ENCODE results near the gene SLC66A3.

The SLC66A3 gene

GRCh38 chr2:11156396-11157075 lies 1.3 kb downstream of the SLC66A3 start:
- TF ChIP-seq FOXP2 (optimal IDR thresholded peaks at IDR 0.05; ENCODE audit: control extremely low read depth, extremely low read length, insufficient read depth), result no peak
- TF ChIP-seq EZH2 (IDR thresholded peaks at IDR 0.05), result no peak
- TF ChIP-seq POLR2AphosphoS5 (IDR thresholded peaks at IDR 0.05; ENCODE audit: borderline replicate concordance, low read depth, low read length), result no peak
- no peak for DNase-seq (ENCODE audit: low read depth, low spot score)
- Histone ChIP-seq H3K27ac (no peak overlapping the region), H3K9ac (ENCODE audit: insufficient read length) (no peak overlapping the region), H3K4me3 (peak overlapping the region; percentile 92), H3K36me3 (ENCODE audit: insufficient read depth, low read length) (no peaks in the 10 kb centered on the region), H3K9me3 (ENCODE audit: low read depth, low read length) (no peaks in the 10 kb centered on the region)

GRCh38 chr2:11157296-11157695 lies 2.0 kb downstream of the SLC66A3 start:
- DNase-seq (ENCODE audit: low read depth, low spot score), result no peak
- no peak overlapping the region for H3K9ac ChIP-seq (ENCODE audit: insufficient read length)
- no peak overlapping the region for H3K4me3 ChIP-seq
- TF ChIP-seq EZH2 (IDR thresholded peaks at IDR 0.05) (no peak), FOXP2 (optimal IDR thresholded peaks at IDR 0.05; ENCODE audit: control extremely low read depth, extremely low read length, insufficient read depth) (no peak), POLR2AphosphoS5 (IDR thresholded peaks at IDR 0.05; ENCODE audit: borderline replicate concordance, low read depth, low read length) (no peak)
- H3K9me3 ChIP-seq (ENCODE audit: low read depth, low read length), result no peaks in the 10 kb centered on the region
- H3K36me3 ChIP-seq (ENCODE audit: insufficient read depth, low read length), result no peaks in the 10 kb centered on the region
- no peak overlapping the region for H3K27ac ChIP-seq

GRCh38 chr2:11157731-11158130 lies 2.5 kb downstream of the SLC66A3 start:
- Histone ChIP-seq H3K27ac (no peak overlapping the region), H3K36me3 (ENCODE audit: insufficient read depth, low read length) (no peaks in the 10 kb centered on the region), H3K9me3 (ENCODE audit: low read depth, low read length) (no peaks in the 10 kb centered on the region), H3K9ac (ENCODE audit: insufficient read length) (no peak overlapping the region), H3K4me3 (no peak overlapping the region)
- DNase-seq (ENCODE audit: low read depth, low spot score), result no peak
- TF ChIP-seq POLR2AphosphoS5 (IDR thresholded peaks at IDR 0.05; ENCODE audit: borderline replicate concordance, low read depth, low read length) (no peak), FOXP2 (optimal IDR thresholded peaks at IDR 0.05; ENCODE audit: control extremely low read depth, extremely low read length, insufficient read depth) (no peak), EZH2 (IDR thresholded peaks at IDR 0.05) (no peak)

GRCh38 chr2:11158916-11159573 lies 3.8 kb downstream of the SLC66A3 start:
- DNase-seq (ENCODE audit: low read depth, low spot score), result no peak
- H3K4me3 ChIP-seq, result no peak overlapping the region
- peak overlapping the region; percentile 11 for H3K9ac ChIP-seq (ENCODE audit: insufficient read length)
- H3K27ac ChIP-seq, result no peak overlapping the region
- H3K9me3 ChIP-seq (ENCODE audit: low read depth, low read length), result no peaks in the 10 kb centered on the region
- no peaks in the 10 kb centered on the region for H3K36me3 ChIP-seq (ENCODE audit: insufficient read depth, low read length)
- TF ChIP-seq FOXP2 (optimal IDR thresholded peaks at IDR 0.05; ENCODE audit: control extremely low read depth, extremely low read length, insufficient read depth), result no peak
- no peak for TF ChIP-seq EZH2 (IDR thresholded peaks at IDR 0.05)
- TF ChIP-seq POLR2AphosphoS5 (IDR thresholded peaks at IDR 0.05; ENCODE audit: borderline replicate concordance, low read depth, low read length), result no peak

GRCh38 chr2:11159574-11160170 lies 4.4 kb downstream of the SLC66A3 start:
- Histone ChIP-seq H3K4me3 (no peak overlapping the region), H3K9ac (ENCODE audit: insufficient read length) (peak overlapping the region; percentile 11), H3K36me3 (ENCODE audit: insufficient read depth, low read length) (no peaks in the 10 kb centered on the region), H3K9me3 (ENCODE audit: low read depth, low read length) (no peaks in the 10 kb centered on the region), H3K27ac (no peak overlapping the region)
- TF ChIP-seq FOXP2 (optimal IDR thresholded peaks at IDR 0.05; ENCODE audit: control extremely low read depth, extremely low read length, insufficient read depth), result no peak
- no peak for TF ChIP-seq POLR2AphosphoS5 (IDR thresholded peaks at IDR 0.05; ENCODE audit: borderline replicate concordance, low read depth, low read length)
- TF ChIP-seq EZH2 (IDR thresholded peaks at IDR 0.05), result no peak
- no peak for DNase-seq (ENCODE audit: low read depth, low spot score)

- Histone ChIP-seq H3K27ac (no peak overlapping the region), H3K4me3 (no peak overlapping the region), H3K36me3 (ENCODE audit: insufficient read depth, low read length) (no peaks in the 10 kb centered on the region), H3K9me3 (ENCODE audit: low read depth, low read length) (no peaks in the 10 kb centered on the region), H3K9ac (ENCODE audit: insufficient read length) (no peak overlapping the region)
- TF ChIP-seq POLR2AphosphoS5 (IDR thresholded peaks at IDR 0.05; ENCODE audit: borderline replicate concordance, low read depth, low read length) (no peak), FOXP2 (optimal IDR thresholded peaks at IDR 0.05; ENCODE audit: control extremely low read depth, extremely low read length, insufficient read depth) (no peak), EZH2 (IDR thresholded peaks at IDR 0.05) (no peak)
- DNase-seq (ENCODE audit: low read depth, low spot score), result no peak
These were observed 5.0 kb downstream of the SLC66A3 start for GRCh38 chr2:11160256-11160655.

GRCh38 chr2:11160731-11161455 lies 5.6 kb downstream of the SLC66A3 start:
- H3K9me3 ChIP-seq (ENCODE audit: low read depth, low read length), result no peaks in the 10 kb centered on the region
- no peaks in the 10 kb centered on the region for H3K36me3 ChIP-seq (ENCODE audit: insufficient read depth, low read length)
- no peak overlapping the region for H3K4me3 ChIP-seq
- no peak for DNase-seq (ENCODE audit: low read depth, low spot score)
- H3K27ac ChIP-seq, result no peak overlapping the region
- no peak for TF ChIP-seq FOXP2 (optimal IDR thresholded peaks at IDR 0.05; ENCODE audit: control extremely low read depth, extremely low read length, insufficient read depth)
- TF ChIP-seq POLR2AphosphoS5 (IDR thresholded peaks at IDR 0.05; ENCODE audit: borderline replicate concordance, low read depth, low read length), result no peak
- TF ChIP-seq EZH2 (IDR thresholded peaks at IDR 0.05), result no peak
- H3K9ac ChIP-seq (ENCODE audit: insufficient read length), result no peak overlapping the region

- no peak overlapping the region for H3K4me3 ChIP-seq
- H3K36me3 ChIP-seq (ENCODE audit: insufficient read depth, low read length), result no peaks in the 10 kb centered on the region
- H3K9me3 ChIP-seq (ENCODE audit: low read depth, low read length), result no peaks in the 10 kb centered on the region
- DNase-seq (ENCODE audit: low read depth, low spot score), result no peak
- no peak overlapping the region for H3K9ac ChIP-seq (ENCODE audit: insufficient read length)
- TF ChIP-seq FOXP2 (optimal IDR thresholded peaks at IDR 0.05; ENCODE audit: control extremely low read depth, extremely low read length, insufficient read depth), result no peak
- H3K27ac ChIP-seq, result no peak overlapping the region
These were observed 6.5 kb downstream of the SLC66A3 start for GRCh38 chr2:11161747-11162146.

Data from SK-N-MC (cell line).